Pulmonary artery endothelial cell (primary cell): Measurements from ENCODE around the gene GIGYF1. TPM values are rescaled to one million over a fixed set of nuclear protein-coding genes. Genes with fewer than 3 reads are reported as not detected.
"Not testable (repeated sequence)": the region's sequence is repeated elsewhere in the genome, so short reads cannot be mapped to it uniquely, and the experiment has no call there.

Experiments
- DNase-seq: peaks from one replicate; pipeline ENCODE4 v3.0.0-alpha.2; 2011; ENCODE audit warnings: low read depth, low spot score
- total RNA-seq: library from RNA; depleted of rRNA; stranded (reverse); fragments of >200 nt; gene quantifications from 2 replicates; pipeline ENCODE4 v1.2.3, GENCODE V29; 2014

The GIGYF1 gene, protein sequence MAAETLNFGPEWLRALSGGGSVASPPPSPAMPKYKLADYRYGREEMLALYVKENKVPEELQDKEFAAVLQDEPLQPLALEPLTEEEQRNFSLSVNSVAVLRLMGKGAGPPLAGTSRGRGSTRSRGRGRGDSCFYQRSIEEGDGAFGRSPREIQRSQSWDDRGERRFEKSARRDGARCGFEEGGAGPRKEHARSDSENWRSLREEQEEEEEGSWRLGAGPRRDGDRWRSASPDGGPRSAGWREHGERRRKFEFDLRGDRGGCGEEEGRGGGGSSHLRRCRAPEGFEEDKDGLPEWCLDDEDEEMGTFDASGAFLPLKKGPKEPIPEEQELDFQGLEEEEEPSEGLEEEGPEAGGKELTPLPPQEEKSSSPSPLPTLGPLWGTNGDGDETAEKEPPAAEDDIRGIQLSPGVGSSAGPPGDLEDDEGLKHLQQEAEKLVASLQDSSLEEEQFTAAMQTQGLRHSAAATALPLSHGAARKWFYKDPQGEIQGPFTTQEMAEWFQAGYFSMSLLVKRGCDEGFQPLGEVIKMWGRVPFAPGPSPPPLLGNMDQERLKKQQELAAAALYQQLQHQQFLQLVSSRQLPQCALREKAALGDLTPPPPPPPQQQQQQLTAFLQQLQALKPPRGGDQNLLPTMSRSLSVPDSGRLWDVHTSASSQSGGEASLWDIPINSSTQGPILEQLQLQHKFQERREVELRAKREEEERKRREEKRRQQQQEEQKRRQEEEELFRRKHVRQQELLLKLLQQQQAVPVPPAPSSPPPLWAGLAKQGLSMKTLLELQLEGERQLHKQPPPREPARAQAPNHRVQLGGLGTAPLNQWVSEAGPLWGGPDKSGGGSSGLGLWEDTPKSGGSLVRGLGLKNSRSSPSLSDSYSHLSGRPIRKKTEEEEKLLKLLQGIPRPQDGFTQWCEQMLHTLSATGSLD (N-terminal part only)
- total RNA-seq: 15.8 TPM in 2 replicates

DNA sequence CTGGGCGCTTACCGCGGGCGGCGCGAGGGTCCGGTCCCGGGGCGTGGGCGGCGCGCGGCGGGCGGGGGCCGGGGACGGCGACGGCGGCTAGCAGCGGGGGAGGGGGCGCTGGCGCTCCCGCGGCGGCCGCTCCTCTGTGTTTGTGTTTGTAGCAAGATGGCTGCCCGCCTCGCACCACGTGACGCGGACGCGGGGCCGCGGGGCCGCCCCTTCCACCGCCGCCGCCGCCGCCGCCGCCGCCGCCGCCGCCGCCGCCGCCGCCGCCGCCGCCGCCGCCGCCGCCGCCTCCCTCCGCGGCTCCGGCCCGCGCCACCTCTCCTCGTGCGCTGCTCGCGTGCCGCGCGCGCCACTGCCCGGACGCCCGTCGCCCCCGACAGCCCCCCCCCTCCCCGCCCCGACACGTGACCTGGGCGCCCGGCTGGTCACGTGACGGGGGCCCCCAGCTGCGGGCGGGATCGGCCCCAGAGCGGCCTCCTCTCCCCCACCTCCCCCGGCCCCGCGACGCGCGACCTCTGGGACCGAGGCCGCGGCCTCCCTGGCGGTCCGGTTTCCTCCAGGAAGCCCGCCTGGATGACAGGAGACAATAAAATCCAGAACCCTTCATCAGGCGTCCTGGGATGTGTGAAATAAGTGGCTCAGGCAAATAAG is at the start of gene GIGYF1:
TSS of gene GIGYF1 (minus strand) at position 153 of the 648 bp plus-strand sequence. CDS start 6,012 bp downstream, outside the sequence.
- DNase-seq: no peak

DNA sequence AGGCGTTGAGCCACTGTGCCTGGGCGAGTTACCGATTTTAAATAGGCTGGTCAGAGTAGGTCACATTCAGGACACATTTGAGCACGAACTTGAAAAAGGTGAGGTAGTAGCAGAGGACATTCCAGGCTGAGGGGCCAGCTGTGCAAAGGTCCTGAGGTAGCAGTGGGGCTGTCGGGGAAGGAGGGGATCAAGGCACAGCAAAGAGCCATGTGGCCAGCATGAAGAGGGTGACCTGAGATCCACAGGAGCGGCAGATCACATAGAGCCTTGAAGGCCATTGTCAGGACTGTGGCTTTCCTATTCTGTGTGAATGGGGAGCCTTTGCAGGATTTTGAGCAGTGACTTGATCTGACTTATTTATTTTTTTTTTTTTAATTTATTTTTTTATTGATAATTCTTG is 45.9 kb upstream of the GIGYF1 start:
- no peak for DNase-seq

GRCh38 chr7:100736671-100737070 is 42.6 kb upstream of the GIGYF1 start:
- DNase-seq: no peak

DNA sequence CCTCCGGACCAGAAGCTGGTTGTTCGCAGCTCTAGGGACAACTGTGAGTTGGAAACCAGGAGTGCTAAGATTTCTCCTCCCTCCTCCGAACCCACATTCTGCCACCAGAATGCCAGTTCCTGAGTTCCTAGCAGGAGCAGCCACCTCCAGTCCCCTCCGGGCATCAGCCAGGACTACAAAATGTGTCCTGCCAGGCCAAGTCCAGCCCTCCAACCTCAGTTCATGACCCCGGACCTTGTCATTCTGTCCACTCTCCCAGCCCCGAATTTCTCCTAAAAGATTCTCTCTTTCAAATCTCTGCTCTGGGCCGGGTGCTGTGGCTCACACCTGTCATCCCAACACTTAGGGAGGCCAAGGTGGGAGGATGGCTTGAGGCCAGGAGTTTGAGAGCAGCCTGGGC is 41.7 kb upstream of the GIGYF1 start:
- no peak for DNase-seq

GRCh38 chr7:100731937-100732636 is 38.0 kb upstream of the GIGYF1 start:
- no peak for DNase-seq

- DNase-seq: no peak
Measured at GRCh38 chr7:100730136-100730800, 36.2 kb upstream of the GIGYF1 start.

DNA sequence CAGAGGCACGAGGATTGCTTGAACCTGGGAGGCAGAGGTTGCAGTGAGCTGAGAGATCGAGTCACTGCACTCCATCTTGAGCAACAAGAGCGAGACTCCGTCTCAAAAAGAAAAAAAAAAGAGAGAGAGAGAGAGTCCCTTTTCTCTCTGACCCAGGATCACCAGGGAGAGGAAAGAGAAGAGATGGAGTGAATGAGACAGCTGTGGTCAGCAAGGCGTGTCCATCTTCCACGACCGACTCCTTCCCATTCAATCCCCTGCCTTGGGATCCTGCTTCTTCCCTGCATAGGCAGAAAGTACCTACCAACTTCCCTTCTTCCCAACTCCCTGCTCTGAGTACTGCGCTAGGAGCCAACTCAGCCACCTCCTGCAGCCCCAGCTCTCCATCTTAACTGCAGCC is 34.1 kb upstream of the GIGYF1 start:
- DNase-seq: no peak

- no peak for DNase-seq
Measured at GRCh38 chr7:100726996-100727761, 33.1 kb upstream of the GIGYF1 start.

DNA sequence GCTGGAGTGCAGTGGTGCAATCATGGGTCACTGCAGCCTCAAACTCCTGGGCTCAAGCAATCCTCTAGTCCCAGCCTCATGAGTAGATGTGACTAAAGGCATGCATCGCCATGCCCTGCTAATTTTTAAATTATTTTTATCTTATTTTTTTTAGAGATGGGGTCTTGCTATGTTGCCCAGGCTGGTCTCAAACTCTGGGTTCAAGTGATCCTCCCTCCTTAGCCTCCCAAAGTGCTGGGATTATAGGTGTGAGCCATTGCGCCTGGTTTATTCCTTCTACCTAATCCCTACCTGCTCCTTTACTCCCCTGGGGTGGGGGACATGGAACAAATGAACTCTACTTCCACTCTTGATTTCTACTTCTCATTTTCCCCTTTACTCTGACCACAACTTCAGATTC is 30.3 kb upstream of the GIGYF1 start:
- DNase-seq: not testable (repeated sequence)

GRCh38 chr7:100723732-100724275 is 29.8 kb upstream of the GIGYF1 start:
- no peak for DNase-seq

GRCh38 chr7:100722480-100723212 is 28.6 kb upstream of the GIGYF1 start:
- no peak for DNase-seq

- DNase-seq: no peak
Measured at GRCh38 chr7:100721505-100721812, 27.4 kb upstream of the GIGYF1 start.

GRCh38 chr7:100720671-100721504 is 26.8 kb upstream of the GIGYF1 start:
- no peak for DNase-seq

DNA sequence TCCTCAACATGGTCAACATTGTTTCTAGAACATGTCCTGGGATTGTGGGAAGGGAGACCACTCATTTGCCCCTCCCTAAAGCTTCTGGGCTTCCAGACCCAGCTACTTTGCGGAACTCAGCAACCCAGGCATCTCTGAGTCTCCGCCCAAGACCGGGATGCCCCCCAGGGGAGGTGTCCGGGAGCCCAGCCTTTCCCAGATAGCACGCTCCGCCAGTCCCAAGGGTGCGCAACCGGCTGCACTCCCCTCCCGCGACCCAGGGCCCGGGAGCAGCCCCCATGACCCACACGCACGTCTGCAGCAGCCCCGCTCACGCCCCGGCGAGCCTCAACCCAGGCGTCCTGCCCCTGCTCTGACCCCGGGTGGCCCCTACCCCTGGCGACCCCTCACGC is 26.2 kb upstream of the GIGYF1 start, which contains the start of gene EPO:
TSS of gene EPO (plus strand) at position 190 of the 392 bp plus-strand sequence. CDS start 513 bp downstream, outside the sequence.
- no peak for DNase-seq

- DNase-seq: no peak
Measured at GRCh38 chr7:100719523-100720278, 25.7 kb upstream of the GIGYF1 start.

DNA sequence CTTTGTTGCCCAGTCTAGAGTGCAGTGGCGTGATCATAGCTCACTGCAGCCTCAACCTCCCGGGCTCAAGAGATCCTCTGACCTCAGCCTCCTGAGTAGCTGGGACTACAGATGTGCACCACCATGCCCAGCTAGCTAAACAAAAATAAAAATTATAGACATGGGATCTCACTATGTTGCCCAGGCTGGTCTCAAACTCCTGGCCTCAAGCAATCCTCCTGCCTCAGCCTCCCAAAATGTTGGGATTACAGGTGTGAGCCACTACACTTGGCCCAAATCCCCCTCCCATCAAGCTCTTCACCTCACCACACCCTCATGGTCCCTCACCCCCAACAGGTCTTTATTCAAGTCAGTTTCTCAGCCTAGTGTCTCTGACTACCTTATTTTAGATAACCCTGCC is 23.0 kb upstream of the GIGYF1 start:
- not testable (repeated sequence) for DNase-seq

- DNase-seq: no peak
Measured at GRCh38 chr7:100714725-100715124, 20.7 kb upstream of the GIGYF1 start.
